Kidney epithelial cell (primary cell): Measurements from ENCODE around the gene DNAH3. TPM values are rescaled to one million over a fixed set of nuclear protein-coding genes. Genes with fewer than 3 reads are reported as not detected.
"Not testable (repeated sequence)": the region's sequence is repeated elsewhere in the genome, so short reads cannot be mapped to it uniquely, and the experiment has no call there.

Experiments used
- DNase-seq: peaks from one replicate; pipeline ENCODE4 v3.0.0-alpha.2; 2010; ENCODE audit warnings: low read depth
- H3K27me3 ChIP-seq: 2 replicates; pipeline ENCODE4 v1.6.0; 2011; ENCODE audit warnings: low read length; ENCODE audit not compliant: control insufficient read depth, insufficient read depth
- H3K36me3 ChIP-seq: 2 replicates; pipeline ENCODE4 v1.5.1; 2011; ENCODE audit warnings: low read length; ENCODE audit not compliant: control insufficient read depth, insufficient read depth
- H3K4me3 ChIP-seq: 2 replicates; pipeline ENCODE4 v1.5.1; 2011; ENCODE audit warnings: low read depth, mild to moderate bottlenecking, control low read depth, low read length
- CTCF ChIP-seq: IDR thresholded peaks from 2 replicates; pipeline ENCODE4 v1.5.1; 2011; ENCODE audit warnings: mild to moderate bottlenecking, moderate library complexity, low read length, control low read depth, inconsistent platforms; ENCODE audit not compliant: insufficient read depth, poor library complexity, severe bottlenecking
- total RNA-seq: library from RNA; depleted of rRNA; stranded (reverse); fragments of >200 nt; gene quantifications from 2 replicates; pipeline ENCODE4 v1.2.3, GENCODE V29; 2015

The DNAH3 gene
- under 0.01 TPM in 1 of 2 replicates, not detected in the other for total RNA-seq

GRCh38 chr16:21150375-21151001 lies at the start of gene DNAH3:
Gene DNAH3 (minus strand): TSS chr16:21150846. CDS start chr16:21150319, 527 bp downstream.
- DNase-seq = peak; percentile 69
- Histone ChIP-seq H3K36me3 (no peaks in the 10 kb centered on the region), H3K4me3 (no peak within 1 kb of the TSS), H3K27me3 (no peaks in the 10 kb centered on the region)
- TF ChIP-seq CTCF = no peak

- Histone ChIP-seq H3K4me3 (no peak overlapping the region), H3K27me3 (no peaks in the 10 kb centered on the region), H3K36me3 (no peaks in the 10 kb centered on the region)
- no peak for TF ChIP-seq CTCF
- no peak for DNase-seq
Observed at GRCh38 chr16:21199607-21200218, 49.1 kb upstream of the DNAH3 start.

- H3K36me3 ChIP-seq = no peaks in the 10 kb centered on the region
- DNase-seq = no peak
- H3K27me3 ChIP-seq = no peaks in the 10 kb centered on the region
- no peak overlapping the region for H3K4me3 ChIP-seq
- no peak for TF ChIP-seq CTCF
Observed at GRCh38 chr16:21197621-21198020, 47.0 kb upstream of the DNAH3 start.

GRCh38 chr16:21197112-21197511 lies 46.5 kb upstream of the DNAH3 start:
- Histone ChIP-seq H3K36me3 (no peaks in the 10 kb centered on the region), H3K4me3 (no peak overlapping the region), H3K27me3 (no peaks in the 10 kb centered on the region)
- no peak for DNase-seq
- no peak for TF ChIP-seq CTCF

GRCh38 chr16:21195330-21195729 lies 44.7 kb upstream of the DNAH3 start:
- DNase-seq, H3K4me3 ChIP-seq, H3K27me3 ChIP-seq, H3K36me3 ChIP-seq: not testable (repeated sequence)

- Histone ChIP-seq H3K36me3 (no peaks in the 10 kb centered on the region), H3K27me3 (no peaks in the 10 kb centered on the region), H3K4me3 (no peak overlapping the region)
- no peak for TF ChIP-seq CTCF
- DNase-seq = peak; percentile 14
Observed at GRCh38 chr16:21194771-21195301, 44.2 kb upstream of the DNAH3 start.
